GM18520 (cell line): Measurements from ENCODE around the gene WDR82.

Experiments used
- ATAC-seq: cut with Tn5 transposase; IDR thresholded peaks from one replicate; pipeline ENCODE4 v1.9.1; 2021; ENCODE audit not compliant: unreplicated experiment

The WDR82 gene

DNA sequence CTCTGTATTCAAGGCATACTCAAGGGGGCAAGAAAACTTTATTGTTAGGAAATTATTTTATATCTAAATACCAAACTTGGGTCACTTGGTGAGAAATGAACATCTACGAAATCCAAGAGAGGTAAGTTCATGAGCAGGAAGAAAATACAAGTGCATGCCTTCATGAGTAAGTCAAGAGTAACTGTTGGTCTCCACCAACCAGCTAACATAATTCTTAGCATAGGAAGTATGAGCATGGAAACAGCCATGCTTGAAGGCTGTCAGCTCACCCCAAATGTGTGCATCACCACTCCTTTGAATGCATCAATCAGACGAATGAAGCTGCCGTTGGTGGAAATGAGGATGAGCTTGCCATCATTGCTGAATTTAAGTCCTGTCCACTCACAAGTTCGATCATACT is 19.0 kb downstream of the WDR82 start:
- no peak for ATAC-seq

DNA sequence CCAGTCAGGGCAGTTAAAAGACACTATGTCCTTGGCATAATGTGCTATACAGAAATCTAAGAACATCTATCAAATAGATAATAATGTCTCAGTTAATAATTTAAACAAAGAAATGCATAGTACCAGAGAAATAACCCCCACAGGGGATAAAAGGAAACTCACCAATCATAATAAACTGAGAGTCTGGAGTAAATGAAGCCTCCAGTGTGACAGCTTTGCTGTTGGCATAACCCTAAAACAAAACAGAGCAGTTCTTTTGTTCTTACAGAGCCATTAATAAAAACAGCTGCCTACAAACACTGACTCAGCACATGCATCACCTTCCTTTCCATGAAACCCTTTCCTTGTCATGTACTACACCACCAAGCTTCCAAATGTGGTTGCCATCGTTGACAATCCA is 19.4 kb downstream of the WDR82 start:
- no peak for ATAC-seq

DNA sequence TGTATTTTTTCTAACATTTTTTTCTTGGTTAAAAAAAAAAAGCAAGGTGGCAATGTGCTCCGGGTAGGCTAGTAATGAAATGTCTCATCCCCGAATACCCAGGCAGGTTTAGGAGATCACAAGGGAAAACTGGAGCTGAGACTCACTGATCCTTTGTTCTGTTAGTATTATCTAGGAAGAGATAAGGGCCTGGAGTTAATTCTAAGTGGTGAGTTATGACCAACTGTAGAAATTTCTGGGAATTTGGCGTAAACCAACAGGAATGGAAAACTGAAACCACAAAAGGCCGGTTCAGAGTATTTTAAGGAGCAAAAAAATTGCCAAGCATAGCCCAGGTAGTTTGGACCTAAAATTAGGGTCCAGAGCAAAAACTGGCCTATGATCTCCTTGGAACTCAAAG is 20.5 kb downstream of the WDR82 start:
- no peak for ATAC-seq

DNA sequence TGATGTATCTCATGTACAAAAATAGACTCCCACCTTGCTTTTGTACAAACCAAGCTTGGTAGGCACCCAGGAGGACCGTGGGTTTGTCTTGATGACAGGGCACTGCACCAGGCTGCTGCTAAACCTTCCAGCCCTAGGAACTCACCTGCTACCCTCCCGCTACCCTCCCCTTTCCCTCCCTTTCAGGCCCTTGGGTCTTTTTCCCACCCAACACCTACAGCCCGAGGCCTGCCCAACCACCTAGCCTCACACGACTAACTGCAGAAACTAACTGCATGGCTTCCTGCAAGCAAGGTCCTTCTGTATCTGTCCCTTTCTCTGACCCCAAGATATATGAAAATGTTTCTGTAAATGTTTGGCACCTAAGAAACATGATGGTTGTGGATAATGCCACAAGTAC is 21.8 kb downstream of the WDR82 start:
- ATAC-seq: no peak

DNA sequence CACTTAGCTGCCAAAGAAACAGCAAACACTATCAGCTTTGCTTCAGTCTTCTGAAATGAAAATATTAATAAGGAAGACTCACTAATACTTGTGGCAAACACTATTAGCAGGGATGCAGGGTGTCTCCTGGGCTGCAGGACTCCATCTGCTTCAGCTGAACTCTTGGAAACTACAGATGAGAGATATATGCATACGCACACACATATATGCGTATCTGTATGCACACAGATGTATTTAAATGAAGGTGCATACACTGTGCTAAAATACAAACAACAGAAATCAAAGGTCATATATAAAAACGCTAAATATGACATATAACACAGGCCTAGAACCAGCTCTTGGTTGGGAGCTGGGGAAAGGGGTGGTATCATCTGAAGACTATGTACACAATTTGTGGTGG is 22.3 kb downstream of the WDR82 start:
- ATAC-seq: no peak

DNA sequence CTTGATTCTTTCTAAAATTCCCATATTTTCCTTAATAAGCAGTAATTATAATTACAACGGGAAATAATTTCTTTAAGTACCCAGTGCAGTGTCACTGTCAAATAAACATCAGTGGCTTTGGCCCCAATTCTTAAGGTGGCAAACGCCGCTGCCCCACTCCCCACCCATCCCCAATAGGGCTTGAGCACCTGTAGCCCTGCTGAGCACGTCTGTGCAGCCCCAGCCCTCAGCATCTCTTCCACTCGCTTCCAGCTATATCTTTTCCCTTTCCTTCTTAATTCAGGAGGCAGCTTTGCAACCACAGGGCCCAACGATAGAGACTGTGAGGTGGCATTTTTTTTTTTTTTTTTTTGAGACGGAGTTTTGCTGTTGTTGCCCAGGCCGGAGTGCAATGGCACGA is 23.8 kb downstream of the WDR82 start:
- no peak for ATAC-seq

DNA sequence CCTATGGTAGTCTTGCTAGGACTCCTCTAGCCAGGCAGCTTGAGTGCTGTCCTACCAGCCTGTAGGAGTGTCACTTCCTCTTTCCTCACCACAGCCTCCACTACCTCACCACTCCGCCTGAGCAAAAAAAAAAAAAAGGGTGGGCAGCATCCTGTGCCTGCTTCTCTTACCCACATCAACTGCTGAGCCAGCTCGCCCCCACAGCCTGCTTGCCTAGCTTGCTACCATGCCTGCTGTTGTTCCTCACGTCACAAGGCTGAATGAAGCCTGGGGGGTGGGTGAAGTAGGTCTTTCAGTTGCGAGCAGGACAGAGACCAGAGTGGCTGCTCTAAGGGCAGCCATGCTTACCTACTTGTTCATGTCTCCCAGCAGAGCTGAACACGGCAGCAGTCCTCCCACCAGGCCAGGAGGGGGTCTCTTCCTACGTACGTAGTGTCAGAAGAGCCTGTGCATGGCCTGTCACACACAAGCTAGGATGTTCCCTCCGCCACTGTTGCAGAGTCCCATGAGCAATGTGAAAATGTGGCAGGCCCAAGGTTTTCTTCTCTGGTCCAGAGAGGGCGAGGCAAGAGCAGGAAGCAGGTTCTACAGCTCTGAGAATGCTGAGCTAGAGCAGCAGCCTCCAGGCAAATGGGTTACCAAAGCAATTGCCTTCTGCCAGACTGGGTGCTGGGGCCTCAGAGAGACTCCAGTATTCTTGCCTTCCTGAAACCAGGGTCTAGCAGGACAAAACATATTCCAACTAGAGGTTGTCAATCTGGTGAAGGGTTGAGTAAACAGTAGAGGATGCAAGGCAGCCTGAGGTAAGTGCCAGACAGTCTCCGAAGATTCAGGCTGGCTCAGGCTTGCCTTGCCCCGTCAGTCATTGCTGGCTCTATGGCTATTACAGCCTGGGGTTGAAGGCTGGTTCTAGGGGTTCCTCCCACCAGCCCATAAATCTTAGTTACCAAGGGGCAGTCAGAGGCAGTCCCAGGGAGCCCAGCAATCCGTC is 24.8 kb downstream of the WDR82 start:
- ATAC-seq: peak; percentile 74

DNA sequence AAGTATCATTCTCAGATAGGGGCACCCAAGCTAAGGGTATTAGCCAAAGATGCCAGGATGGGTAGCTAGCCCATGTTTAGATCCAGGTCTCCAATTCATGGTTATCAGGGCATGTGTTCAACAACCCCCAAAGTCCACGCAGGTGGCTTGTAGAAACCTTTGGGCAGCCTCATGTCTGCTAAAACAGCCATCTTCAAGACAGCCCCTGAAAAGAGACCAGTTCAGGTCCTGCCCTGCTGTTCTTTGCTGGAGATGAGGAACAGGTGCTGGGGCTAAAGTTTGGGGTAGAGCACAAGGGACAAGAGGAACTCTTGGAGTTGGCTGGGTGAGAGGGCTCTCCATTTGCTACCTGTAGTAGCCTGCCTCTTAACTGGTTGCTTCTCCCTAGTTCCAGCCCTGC is 28.3 kb downstream of the WDR82 start:
- no peak for ATAC-seq

DNA sequence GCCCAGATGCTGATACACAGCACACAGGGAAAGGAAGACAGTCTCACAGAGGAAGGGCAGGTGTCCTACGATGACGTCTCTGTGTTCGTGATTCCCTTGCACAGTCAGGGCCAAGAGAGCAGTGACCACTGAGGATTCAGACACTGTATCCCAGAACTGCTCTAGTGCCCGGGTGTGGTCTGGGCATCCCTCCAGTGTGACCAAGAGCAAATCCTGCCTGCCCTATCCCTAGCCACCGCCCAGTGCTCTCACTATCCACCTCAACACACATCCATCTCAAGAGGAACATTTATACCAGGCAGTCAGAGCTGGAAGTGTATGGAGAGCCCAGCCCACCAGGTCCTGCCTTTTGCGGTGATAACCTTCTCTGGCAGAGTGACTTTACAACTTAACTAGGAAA is 28.8 kb downstream of the WDR82 start:
- no peak for ATAC-seq

DNA sequence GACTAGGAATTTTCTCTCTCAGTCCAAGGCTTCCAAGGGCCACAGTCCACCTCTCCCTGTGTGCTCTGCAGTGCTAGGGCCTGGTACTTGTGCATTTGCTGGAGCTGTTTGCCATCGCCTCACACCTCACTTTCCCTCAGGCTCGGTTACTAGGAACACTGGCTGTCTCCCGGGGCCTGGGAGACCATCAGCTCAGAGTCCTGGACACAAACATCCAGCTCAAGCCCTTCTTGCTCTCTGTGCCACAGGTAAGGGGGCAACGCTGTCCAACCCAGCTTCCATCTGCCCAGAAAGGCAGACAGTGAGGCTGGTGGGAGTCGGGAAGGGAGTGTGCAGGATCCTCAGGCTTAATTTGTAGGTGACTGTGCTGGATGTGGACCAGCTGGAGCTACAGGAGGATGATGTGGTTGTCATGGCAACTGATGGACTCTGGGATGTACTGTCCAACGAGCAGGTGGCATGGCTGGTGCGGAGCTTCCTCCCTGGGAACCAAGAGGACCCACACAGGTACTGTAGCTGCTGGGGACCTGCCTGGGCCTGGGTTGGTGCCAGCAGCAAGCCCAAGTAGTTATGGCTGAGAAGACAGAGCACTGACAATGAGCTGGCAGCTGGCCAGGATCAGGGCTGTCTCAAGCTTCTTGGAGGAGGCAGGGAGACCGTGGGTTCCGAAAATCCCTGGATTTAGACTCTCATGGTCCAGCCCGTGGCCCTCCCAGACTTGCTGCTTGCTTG is 29.5 kb downstream of the WDR82 start:
- ATAC-seq: no peak

DNA sequence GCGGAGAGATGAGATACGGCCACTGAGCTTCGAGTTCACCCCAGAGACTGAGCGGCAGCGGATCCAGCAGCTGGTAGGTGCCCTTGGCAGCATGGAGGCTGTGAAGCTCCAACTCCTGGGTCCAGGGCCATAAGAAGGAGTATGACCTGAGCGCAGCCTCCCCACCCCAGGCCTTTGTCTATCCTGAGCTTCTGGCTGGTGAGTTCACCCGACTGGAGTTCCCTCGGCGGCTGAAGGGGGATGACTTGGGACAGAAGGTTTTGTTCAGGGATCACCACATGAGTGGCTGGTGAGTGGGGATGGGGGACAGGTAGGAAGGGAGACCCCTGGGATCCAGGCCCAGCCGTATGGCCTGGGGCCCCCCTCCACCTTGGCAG is 30.3 kb downstream of the WDR82 start:
- ATAC-seq: no peak

DNA sequence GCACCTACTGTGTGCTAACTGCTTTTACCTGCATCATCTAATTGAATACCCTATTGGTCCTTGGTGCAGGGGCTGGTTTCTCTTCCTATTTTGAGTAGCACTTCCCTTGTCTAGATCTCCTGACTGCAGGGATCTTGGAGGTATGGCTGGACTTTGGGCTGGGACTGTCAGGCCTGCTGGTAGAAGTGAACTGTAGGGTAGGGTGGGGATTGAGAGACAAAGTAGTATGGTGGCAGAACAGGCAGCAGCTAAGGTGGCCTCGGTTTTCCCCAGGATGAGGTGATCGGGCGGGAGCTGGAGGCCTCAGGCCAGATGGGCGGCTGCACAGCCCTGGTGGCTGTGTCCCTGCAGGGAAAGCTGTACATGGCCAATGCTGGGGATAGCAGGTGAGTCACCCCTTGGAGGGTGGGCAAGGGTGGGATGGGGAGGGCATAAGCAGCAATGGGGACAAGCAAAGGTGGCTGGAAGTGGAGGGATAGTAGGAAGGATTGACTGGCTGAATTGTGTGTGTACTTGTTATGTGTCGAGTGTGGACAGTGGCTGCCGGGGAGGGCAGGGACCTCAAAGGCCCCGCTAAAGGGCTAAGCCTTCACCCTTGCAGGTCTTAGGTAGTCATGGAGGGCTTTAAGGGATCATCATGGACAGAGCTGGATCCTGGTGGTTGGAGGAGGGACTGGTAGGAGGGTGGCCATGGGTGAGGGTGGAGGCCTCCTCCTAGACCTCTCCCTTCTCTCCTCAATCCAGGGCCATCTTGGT is 30.9 kb downstream of the WDR82 start:
- ATAC-seq: no peak

DNA sequence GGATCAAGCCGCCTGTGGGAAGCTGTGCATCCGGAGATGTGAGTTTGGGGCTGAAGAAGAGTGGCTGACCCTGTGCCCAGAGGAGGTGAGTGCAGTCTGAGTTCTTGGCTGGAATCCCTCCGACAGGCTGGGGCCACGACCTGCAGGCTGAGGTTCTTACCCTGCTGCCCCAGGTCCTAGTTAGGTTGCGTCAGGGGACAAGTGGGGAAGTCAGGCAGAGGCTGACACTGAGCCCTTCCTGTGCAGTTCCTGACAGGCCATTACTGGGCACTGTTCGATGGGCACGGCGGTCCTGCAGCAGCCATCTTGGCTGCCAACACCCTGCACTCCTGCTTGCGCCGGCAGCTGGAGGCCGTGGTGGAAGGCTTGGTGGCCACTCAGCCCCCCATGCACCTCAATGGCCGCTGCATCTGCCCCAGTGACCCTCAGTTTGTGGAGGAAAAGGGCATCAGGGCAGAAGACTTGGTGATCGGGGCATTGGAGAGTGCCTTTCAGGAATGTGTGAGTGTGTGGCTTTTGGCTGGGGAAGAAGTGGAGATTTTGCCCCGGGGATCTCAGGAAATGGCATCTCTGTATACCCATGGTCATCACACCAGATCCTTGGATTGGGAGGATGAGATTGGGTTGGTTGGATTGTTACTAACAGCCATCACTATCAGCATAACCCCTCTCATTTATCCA is 31.6 kb downstream of the WDR82 start:
- ATAC-seq: no peak

DNA sequence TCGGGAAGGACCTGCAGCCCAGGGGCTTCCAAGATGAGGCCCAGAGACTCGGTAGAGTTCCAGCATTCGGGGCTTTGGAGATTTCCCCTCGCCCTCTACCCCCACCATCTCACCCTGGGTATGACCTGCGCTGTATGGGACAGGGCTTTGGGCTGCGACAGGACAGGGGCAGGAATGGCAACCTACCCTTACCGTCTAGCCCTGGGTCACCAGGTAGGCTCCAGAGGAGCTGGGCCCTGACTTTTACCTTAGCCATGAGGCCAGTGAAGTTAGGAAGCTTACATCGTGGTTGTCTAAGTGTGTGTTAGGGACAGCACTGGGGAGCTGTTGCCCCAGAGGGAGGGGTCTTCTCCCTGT is 32.2 kb downstream of the WDR82 start:
- no peak for ATAC-seq

DNA sequence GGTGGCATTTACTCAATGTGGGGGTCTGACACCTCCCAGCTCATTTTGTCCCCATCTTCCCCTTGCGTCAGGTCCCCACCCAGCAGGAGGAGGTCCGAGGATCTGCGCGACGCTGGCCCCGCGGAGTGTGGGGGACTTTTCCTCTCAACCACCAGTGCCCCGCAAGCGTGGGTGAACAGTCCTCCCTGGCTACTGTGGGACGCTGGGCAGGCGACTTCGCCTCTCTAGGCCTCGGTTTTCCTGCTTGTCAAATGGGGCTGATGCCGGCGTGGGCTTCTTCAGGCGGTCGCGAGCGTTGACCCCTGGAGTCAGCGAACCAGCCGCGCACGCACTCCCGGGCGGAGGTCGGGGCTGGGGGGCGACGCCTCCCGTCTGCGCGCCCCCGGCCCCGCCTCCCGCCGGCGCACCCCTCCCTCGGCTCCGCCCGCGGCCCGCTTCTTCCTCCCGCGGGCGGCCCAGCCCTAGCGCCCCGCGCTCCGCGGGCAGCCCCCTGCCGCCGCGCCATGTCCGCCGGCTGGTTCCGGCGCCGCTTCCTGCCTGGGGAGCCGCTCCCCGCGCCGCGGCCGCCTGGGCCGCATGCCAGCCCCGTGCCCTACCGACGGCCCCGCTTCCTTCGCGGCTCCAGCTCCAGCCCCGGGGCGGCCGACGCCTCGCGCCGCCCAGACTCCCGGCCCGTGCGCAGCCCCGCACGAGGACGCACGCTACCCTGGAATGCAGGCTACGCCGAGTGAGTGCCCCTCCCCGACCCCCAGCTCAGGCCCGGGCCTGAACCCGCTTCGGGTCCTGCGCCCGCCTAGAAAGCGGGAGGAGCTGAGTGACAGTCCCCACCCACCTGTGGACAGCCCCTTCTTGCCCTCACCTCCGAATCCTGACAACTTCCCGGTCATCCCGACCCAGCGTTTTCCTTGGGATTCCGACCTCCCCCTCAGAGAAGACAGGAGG is 32.9 kb downstream of the WDR82 start, which contains the start of gene PPM1M:
Gene PPM1M (plus strand): TSS at position 438 of the 942 bp plus-strand sequence. CDS start 66 bp downstream, at position 504.
- no peak for ATAC-seq

DNA sequence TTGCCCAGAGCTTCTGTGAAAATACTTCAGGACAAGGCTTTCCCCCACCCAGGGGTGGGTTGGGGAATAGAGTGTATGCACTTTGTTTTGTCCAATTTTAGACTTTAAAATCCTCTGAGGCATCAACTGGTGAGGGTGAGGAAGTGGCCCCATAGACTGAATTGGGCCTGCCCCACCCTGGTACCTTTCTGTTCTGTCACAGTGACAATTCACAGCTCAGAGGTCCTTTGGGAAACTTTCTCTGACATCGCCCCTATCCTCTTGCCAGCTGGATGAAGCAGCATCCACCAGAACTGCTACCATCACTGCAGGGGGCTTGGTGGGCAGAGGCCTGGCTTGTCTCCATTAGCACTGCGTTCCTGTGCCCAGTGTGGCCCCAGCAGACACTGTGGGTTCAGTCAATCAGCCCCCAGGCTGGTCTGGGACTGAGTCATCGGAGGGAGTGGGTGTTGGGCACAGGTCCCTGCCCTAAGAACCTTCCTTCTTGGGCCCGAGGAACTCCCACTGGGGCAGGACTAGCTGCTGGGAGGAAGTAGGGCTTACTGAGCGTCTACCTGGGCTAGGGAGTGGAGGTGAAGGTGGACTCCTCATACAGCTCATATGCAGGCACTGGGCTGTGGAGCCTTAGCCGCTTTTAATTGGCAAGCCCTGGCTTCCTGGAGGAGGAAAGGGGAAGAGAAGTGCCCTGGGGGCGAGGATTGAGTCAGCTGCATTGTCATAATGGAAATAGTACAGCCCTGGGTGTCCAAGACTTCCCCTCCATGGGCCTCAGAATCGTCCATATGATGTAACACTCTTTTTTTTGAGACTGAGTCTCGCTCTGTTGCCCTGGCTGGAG is 34.4 kb downstream of the WDR82 start:
- no peak for ATAC-seq

DNA sequence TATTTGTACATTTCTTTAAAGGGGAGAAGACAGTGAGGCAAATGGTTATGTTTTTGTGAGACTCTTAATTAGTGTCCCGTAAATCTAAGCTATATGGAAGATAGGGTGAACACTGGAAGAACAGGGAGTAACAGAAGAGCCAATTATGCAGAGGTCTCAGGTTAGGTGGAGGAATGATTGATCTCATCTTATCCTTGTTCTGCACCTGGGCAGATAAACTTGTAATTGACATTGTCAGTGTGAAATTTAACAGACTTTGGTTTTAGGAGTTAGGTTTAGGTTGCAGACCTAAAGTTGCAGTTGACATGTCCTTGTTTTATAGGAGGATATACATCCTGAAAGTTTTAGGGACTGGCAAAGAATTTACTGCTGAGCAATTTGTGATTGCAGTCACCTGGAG is 36.4 kb downstream of the WDR82 start:
- no peak for ATAC-seq

DNA sequence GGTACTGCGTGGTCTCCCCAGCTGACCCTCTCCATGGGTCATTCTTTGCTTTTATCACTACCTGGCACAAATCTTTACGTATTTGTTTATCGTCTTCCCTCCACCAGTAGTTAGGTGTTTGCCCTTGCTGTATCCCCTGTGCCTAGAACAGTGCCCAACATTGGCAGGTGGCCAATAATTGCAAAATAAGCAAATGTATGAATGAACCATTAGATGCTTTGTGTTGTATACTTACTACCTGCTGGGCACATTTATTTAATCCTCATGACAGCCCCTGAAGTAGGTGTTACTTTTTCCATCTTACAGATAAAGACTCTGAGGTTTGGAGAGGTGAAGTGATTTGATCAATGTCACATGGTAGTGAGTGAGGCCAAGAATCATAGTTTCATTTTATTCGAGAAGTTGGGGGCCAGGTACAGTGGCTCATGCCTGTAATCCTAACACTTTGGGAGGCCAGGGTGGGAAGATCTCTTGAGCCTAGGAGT is 37.5 kb downstream of the WDR82 start:
- ATAC-seq: no peak
